Natural killer cell (primary cell): ENCODE measurements around the gene LRIT2. TPM values are rescaled to one million over a fixed set of nuclear protein-coding genes. Genes with fewer than 3 reads are reported as not detected.

Experiments used
- ATAC-seq, 3 donors: fragments of 150-1000 bp in 2 of 3; fragments of 200-7000 bp in 1 of 3; cut with Tn5 transposase; 1 replicate in 1 of 3; 2 replicates in 2 of 3; pipeline ENCODE4 v1.10.0; 2021; ENCODE audit warnings: mild to moderate bottlenecking in 2 of 3, moderate library complexity in 2 of 3
- DNase-seq, 2 donors: peaks; one replicate each; pipeline versions ENCODE4 v3.0.0 to v3.0.0-alpha.2; 2013 to 2021; ENCODE audit warnings: mixed read lengths in 1 of 2
- H3K27ac ChIP-seq: one replicate; pipeline ENCODE4 v1.5.1; 2013; ENCODE audit warnings: mild to moderate bottlenecking, low read length
- H3K27me3 ChIP-seq: one replicate; pipeline ENCODE4 v1.6.1; 2013; ENCODE audit warnings: low read length; ENCODE audit not compliant: control insufficient read depth, insufficient read depth
- H3K36me3 ChIP-seq: one replicate; pipeline ENCODE4 v1.6.1; 2013; ENCODE audit warnings: low read length; ENCODE audit not compliant: control insufficient read depth, insufficient read depth
- H3K4me1 ChIP-seq: one replicate; pipeline ENCODE4 v1.6.1; 2013; ENCODE audit warnings: low read length; ENCODE audit not compliant: control insufficient read depth, insufficient read depth
- H3K4me3 ChIP-seq: one replicate; pipeline ENCODE4 v1.5.1; 2013; ENCODE audit warnings: low read length
- H3K9me3 ChIP-seq: one replicate; pipeline ENCODE4 v1.6.1; 2013; ENCODE audit warnings: low read length; ENCODE audit not compliant: control insufficient read depth, insufficient read depth
- H3K27ac Mint-ChIP-seq, 2 donors: one replicate each; pipeline ENCODE4 v1.8.0; 2022; ENCODE audit warnings: mild to moderate bottlenecking in 2 of 2, mixed read lengths in 2 of 2, moderate library complexity in 1 of 2
- H3K27me3 Mint-ChIP-seq, 2 donors: one replicate each; pipeline ENCODE4 v1.8.0; 2022; ENCODE audit warnings: low read depth in 2 of 2, mixed read lengths in 2 of 2
- H3K36me3 Mint-ChIP-seq: one replicate; pipeline ENCODE4 v1.8.0; 2022; ENCODE audit warnings: mixed read lengths
- H3K4me1 Mint-ChIP-seq, 2 donors: one replicate each; pipeline ENCODE4 v1.8.0; 2022; ENCODE audit warnings: mixed read lengths in 2 of 2
- H3K4me3 Mint-ChIP-seq: one replicate; pipeline ENCODE4 v1.8.0; 2022; ENCODE audit warnings: mild to moderate bottlenecking, moderate library complexity, mixed read lengths
- H3K9me3 Mint-ChIP-seq, 2 donors: one replicate each; pipeline ENCODE4 v1.8.0; 2022; ENCODE audit warnings: mixed read lengths in 2 of 2
- CTCF ChIP-seq: fragments of 200-600 bp; IDR thresholded peaks from one replicate; pipeline ENCODE4 v1.8.0; 2022; ENCODE audit warnings: antibody characterized with exemption
- WGBS: methylation state at CpG from one replicate; pipeline ENCODE4 v1.1.7; 2013; ENCODE audit warnings: missing lambda C conversion rate; ENCODE audit not compliant: insufficient coverage; 5-methylcytosine and 5-hydroxymethylcytosine counted together
- intact Hi-C: fragments of 100-400 bp; cut with micrococcal nuclease; formaldehyde crosslinking; loops from one replicate; pipeline ENCODE4 v1.14.2; 2022
- total RNA-seq, 4 donors: library from RNA; stranded (reverse); fragments of 120-200 nt in 1 of 4; gene quantifications; one replicate each; pipeline versions ENCODE4 v1.2.3 to v1.2.4, GENCODE V29; 2013 to 2022

Gene LRIT2
- total RNA-seq, 3 donors from 2014 or later (not counting 1 experiment from before 2014, with no cell fraction given) = not detected

- Mint-ChIP-seq H3K27ac (peak overlapping the region in 1 of 2 donors; percentile 76), H3K27me3 (no peaks in the 10 kb centered on the region), H3K36me3 (no peaks in the 10 kb centered on the region), H3K4me1 (peaks cover 12 to 30% of the 10 kb centered on the region in 2 donors), H3K9me3 (no peaks in the 10 kb centered on the region), H3K4me3 (no peak overlapping the region)
- H3K4me1 ChIP-seq = peaks cover 59% of the 10 kb centered on the region
- TF ChIP-seq CTCF = no peak
- no peak overlapping the region for H3K4me3 ChIP-seq
- ATAC-seq = no peak
- no peak overlapping the region for H3K27ac ChIP-seq
- intact Hi-C loops = no loop called here
- DNase-seq = no peak
- no peaks in the 10 kb centered on the region for H3K27me3 ChIP-seq
- WGBS = 99% methylated on average over 2 of the region's 2 CpGs
- H3K9me3 ChIP-seq = no peaks in the 10 kb centered on the region
- no peaks in the 10 kb centered on the region for H3K36me3 ChIP-seq
Observed at GRCh38 chr10:84193327-84193726, 32.0 kb downstream of the LRIT2 start.

- intact Hi-C loops = no loop called here
- no peak overlapping the region for H3K4me3 Mint-ChIP-seq
Observed at GRCh38 chr10:84191106-84191505, 34.2 kb downstream of the LRIT2 start.

GRCh38 chr10:84190621-84191020, 34.7 kb downstream of the LRIT2 start:
- Histone ChIP-seq H3K9me3 (no peaks in the 10 kb centered on the region), H3K4me1 (peaks cover 79% of the 10 kb centered on the region), H3K27ac (no peak overlapping the region), H3K27me3 (no peaks in the 10 kb centered on the region), H3K36me3 (no peaks in the 10 kb centered on the region), H3K4me3 (no peak overlapping the region)
- TF ChIP-seq CTCF = no peak
- H3K36me3 Mint-ChIP-seq = no peaks in the 10 kb centered on the region
- DNase-seq (no peak), ATAC-seq (no peak)
- H3K9me3 Mint-ChIP-seq = no peaks in the 10 kb centered on the region
- peaks cover 12 to 30% of the 10 kb centered on the region in 2 donors for H3K4me1 Mint-ChIP-seq
- H3K4me3 Mint-ChIP-seq = no peak overlapping the region
- intact Hi-C loops = no loop called here
- 71% methylated on average over 3 of the region's 3 CpGs for WGBS
- no peak overlapping the region for H3K27ac Mint-ChIP-seq
- H3K27me3 Mint-ChIP-seq = no peaks in the 10 kb centered on the region

More at GRCh38 chr10:84191106-84191505, 34.2 kb downstream of the LRIT2 start:
- Histone ChIP-seq H3K27me3 (no peaks in the 10 kb centered on the region), H3K36me3 (no peaks in the 10 kb centered on the region), H3K4me3 (no peak overlapping the region), H3K27ac (no peak overlapping the region), H3K4me1 (peaks cover 78% of the 10 kb centered on the region), H3K9me3 (no peaks in the 10 kb centered on the region)
- DNase-seq (peak in 1 of 2 donors; percentile 65), ATAC-seq (peak in 1 of 3 donors; percentile 18)
- H3K27ac Mint-ChIP-seq = no peak overlapping the region
- no peak for TF ChIP-seq CTCF
- no peaks in the 10 kb centered on the region for H3K36me3 Mint-ChIP-seq
- no peaks in the 10 kb centered on the region for H3K9me3 Mint-ChIP-seq
- peaks cover 12 to 30% of the 10 kb centered on the region in 2 donors for H3K4me1 Mint-ChIP-seq
- H3K27me3 Mint-ChIP-seq = no peaks in the 10 kb centered on the region
- WGBS = 30% methylated on average over 5 of the region's 5 CpGs

GRCh38 chr10:84188815-84189214, 36.5 kb downstream of the LRIT2 start:
- Mint-ChIP-seq H3K4me3 (no peak overlapping the region), H3K4me1 (peaks cover 17 to 26% of the 10 kb centered on the region in 2 donors), H3K36me3 (no peaks in the 10 kb centered on the region), H3K9me3 (no peaks in the 10 kb centered on the region), H3K27ac (no peak overlapping the region), H3K27me3 (no peaks in the 10 kb centered on the region)
- H3K9me3 ChIP-seq = no peaks in the 10 kb centered on the region
- H3K27ac ChIP-seq = no peak overlapping the region
- no peaks in the 10 kb centered on the region for H3K27me3 ChIP-seq
- intact Hi-C loops = no loop called here
- ATAC-seq (peak in 1 of 3 donors; percentile 32), DNase-seq (no peak)
- no peaks in the 10 kb centered on the region for H3K36me3 ChIP-seq
- peaks cover 78% of the 10 kb centered on the region for H3K4me1 ChIP-seq
- no peak overlapping the region for H3K4me3 ChIP-seq
- no peak for TF ChIP-seq CTCF
- 31% methylated on average over 3 of the region's 3 CpGs for WGBS
